Measurements from ENCODE around the gene CERS6.

The CERS6 gene

GRCh38 chr2:168814046-168814445 is 358.0 kb downstream of the CERS6 start:
- DNase-seq: no peak

- DNase-seq: no peak
Measured at GRCh38 chr2:168814939-168815907, 359.2 kb downstream of the CERS6 start.

GRCh38 chr2:168816369-168816768 is 360.3 kb downstream of the CERS6 start:
- DNase-seq: no peak

DNA sequence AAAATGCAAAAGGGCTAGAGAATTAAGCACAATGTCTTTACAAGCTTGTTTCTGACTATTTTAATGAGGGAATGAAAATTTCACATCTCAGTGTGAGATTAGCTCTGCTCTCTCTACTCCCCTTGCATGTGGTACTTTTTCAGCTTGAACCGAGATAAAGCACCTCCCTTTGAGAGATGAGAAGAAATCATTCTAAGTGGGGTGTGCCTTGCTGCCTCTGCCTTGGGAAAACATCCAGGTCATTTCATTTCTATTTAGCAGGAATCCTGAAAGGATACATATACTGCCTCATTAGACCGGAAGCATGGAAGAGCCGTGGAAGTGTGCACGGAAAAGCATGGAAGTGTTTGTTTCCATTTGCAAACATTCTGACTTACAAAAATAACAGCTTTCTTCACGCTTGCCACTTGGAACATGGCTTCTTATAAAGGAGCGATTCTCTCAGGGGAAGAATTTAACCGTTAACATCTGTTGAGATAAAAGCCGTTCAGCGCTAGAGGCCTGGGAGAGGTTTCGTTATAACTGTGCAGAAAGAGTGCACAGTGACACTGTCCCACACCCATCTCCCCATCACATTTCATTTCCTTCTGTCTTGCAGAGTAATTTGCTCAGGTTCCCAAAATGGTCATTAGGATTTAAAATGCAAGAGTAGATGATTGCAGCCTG is 363.1 kb downstream of the CERS6 start:
- no peak for DNase-seq

GRCh38 chr2:168819829-168820489 is 363.9 kb downstream of the CERS6 start:
- DNase-seq: no peak

DNA sequence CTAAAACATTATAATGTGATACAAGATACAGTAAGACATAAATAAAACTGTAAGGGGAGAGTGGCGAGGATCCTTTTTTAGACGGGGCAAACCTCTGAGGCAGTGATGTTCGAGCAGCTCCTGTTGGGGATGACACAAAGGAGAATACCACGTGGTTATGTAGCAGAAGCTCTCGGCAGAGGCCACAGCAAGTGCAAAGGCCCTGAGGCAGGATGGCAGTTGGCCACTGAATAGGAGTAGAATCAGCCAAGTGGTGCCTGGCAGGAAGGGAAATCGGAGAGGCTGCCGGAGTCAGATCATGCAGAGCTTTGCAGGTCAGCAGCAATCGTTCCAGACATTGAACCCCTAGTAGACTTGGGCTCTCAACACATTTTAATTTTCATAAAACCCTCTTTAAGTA is 365.5 kb downstream of the CERS6 start:
- DNase-seq: no peak

DNA sequence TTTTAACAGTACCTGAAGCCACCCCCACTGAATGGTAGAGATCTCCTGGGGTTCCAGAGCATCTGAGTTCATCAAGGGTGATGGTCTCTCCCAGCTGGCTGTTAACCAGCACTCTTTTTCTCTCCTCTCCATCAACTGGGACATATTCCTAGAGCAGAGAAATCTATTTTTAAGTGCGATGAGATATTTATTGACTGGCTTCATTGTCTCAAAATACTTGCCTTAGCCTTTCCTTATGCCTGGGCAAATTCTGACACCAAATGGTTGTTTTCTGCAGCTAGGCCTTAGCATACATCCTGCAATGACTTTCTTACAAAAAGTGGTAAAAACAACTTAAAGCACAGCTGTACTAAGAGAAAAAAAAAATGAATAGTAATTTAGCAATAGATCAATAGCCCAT is 365.9 kb downstream of the CERS6 start:
- DNase-seq: no peak
